Measurements from ENCODE around the gene RPL36AL.

GRCh38 chr14:49583629-49584028, 36.8 kb downstream of the RPL36AL start:
- TF ChIP-seq, protein P1, sequence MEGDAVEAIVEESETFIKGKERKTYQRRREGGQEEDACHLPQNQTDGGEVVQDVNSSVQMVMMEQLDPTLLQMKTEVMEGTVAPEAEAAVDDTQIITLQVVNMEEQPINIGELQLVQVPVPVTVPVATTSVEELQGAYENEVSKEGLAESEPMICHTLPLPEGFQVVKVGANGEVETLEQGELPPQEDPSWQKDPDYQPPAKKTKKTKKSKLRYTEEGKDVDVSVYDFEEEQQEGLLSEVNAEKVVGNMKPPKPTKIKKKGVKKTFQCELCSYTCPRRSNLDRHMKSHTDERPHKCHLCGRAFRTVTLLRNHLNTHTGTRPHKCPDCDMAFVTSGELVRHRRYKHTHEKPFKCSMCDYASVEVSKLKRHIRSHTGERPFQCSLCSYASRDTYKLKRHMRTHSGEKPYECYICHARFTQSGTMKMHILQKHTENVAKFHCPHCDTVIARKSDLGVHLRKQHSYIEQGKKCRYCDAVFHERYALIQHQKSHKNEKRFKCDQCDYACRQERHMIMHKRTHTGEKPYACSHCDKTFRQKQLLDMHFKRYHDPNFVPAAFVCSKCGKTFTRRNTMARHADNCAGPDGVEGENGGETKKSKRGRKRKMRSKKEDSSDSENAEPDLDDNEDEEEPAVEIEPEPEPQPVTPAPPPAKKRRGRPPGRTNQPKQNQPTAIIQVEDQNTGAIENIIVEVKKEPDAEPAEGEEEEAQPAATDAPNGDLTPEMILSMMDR (IDR thresholded peaks at IDR 0.05), result no peak
- TF ChIP-seq POLR2A (IDR thresholded peaks at IDR 0.05), result no peak

All from heart left ventricle (tissue), 13 donors.